GM15510 (cell line): ENCODE measurements around the gene CCDC116.

ENCODE experiments used
- POLR2A ChIP-seq: IDR thresholded peaks from 3 replicates; pipeline ENCODE4 v1.6.1; 2011; ENCODE audit warnings: borderline replicate concordance; ENCODE audit not compliant: insufficient read length; ENCODE audit errors: extremely low read depth

Gene CCDC116

DNA sequence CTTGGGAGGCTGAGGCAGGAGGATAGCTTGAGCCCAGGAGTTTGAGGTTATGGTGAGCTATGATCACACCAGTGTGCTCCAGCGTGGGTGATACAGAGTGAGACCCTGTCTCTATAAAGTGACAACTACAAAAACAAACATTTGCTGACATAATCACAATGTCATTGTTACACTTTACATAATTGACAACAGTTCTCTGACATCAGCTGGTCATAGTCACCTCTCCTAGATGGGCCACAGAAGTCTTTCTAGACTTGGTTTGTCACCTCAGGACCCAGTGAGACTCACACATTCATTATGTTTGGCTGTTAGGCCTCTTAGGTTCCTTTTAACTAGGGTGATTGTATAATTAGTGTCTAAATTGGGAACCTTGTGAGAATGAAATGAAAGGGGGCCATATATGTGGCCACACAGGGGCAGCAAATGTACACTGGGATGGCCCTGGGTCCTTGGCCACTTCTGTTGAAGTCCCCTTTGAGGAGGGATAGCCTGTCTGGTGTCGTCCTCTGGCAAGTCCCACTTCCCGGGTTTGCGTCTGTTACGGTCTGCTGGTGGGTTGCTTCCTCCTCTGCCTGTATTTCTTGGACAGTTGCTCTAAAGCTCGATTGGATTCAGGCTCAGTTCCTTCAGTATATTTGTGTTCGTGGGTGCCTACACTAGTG is 27.4 kb downstream of the CCDC116 start:
- TF ChIP-seq POLR2A, result no peak

DNA sequence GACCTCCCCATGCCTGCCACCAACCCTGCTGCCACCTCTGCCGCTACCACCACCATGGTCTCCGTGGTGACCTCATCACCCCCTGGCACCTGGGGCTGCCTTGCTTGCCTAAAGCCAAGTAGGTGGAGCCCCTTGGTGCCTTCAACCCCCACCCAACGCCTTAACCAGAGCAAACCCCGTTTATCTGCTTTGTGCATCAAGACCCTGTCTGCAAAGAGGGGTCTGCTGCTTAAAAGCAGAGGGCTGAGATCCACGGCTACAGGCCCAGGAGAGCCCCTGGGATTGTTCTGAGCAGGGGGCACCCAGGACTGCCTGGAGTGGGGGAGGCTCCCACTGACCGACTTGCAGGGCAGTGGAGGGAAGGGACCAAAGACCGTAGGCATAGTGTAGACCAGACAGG is 28.3 kb downstream of the CCDC116 start:
- no peak for TF ChIP-seq POLR2A

DNA sequence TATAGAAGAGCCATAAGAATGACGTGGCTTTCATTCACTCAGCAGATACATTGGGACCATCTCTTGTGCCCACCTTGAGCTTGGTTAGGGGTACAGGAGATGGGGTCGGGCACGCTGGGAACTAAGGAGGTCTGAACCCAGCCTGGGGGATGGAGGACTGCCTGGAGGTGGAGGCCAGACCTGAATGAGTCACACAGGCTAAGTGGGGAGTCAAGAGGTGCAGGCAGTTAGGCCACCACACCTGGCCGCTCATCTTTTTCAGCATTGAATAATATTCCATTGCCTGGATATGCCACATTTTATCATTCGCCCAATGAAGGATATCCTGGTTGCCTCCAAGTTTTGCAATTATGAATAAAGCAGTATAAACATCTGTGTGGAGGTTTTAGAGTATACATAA is 29.4 kb downstream of the CCDC116 start:
- TF ChIP-seq POLR2A, result no peak

DNA sequence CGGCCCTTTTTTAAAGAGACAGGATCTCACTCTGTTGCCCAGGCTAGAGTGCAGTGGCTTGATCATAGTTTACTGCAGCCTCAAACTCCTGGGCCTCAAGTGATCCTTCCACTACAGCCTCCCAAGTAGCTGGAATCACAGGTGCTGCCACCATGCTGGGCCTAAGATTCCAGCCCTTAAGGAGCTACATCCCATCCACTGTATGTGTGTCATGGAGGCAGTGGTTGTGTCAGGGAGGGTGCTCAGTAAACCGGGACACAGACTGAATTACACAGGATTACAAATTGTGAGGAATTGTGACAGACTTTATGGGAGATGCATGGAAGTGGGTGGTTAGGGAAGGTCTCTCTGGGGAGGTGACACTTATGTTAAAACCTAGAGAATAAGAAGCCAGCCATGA is 31.2 kb downstream of the CCDC116 start:
- TF ChIP-seq POLR2A, result no peak

DNA sequence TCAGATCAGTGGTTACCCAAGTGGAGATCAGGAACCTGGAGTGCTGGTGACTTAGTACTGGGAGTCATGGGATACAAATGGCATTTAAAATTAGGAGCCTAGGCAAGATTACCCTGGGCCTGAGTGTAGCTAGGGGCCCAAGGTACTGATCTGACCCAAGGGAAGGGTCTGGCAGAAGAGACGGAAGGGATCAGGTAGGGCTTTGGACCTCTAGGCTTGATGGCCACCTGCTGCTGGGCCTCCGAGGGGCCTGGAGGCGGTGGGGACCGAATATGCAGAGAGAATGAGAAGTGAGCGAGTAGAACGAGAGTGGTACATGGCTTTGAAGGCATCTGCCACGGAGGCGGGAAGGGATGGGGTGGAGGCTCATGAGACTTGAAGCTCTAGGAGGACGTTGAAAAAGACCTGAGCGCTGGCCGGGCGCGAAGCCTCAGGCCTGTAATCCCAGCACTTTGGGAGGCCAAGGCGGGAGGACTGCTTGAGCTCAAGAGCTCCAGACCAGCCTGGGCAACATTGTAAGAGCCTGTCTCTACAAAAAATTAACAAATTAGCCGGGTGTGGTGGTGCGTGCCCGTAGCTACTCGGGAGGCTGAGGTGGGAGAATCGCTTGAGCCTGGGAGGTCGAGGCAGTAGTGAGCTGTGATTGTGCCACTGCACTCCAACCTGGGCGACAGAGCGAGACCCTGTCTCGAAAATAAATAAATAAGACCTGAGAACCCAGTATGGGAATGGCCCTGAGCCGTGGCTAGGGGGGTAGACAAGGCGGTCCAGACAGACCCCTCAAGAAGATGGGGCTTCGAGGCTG is 32.7 kb downstream of the CCDC116 start:
- no peak for TF ChIP-seq POLR2A

DNA sequence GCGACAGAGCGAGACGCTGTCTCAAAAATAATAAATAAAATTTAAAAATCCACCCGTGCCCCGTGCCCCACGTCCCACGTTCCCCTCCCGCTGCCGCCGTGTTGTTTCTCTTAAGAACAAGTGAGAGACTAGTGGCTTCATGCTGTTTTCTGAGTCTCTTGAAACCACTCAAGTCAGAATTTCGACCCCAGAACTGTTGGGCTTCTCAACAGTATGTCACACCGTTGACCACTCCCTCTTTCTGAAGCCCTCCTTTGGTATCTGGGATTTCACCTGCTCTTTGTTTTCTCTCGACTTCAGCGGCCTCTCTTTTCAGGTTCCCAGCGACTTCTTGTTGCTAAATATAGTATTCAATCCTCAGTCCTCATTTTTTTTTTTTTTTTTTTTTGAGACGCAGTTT is 34.2 kb downstream of the CCDC116 start:
- TF ChIP-seq POLR2A, result no peak

DNA sequence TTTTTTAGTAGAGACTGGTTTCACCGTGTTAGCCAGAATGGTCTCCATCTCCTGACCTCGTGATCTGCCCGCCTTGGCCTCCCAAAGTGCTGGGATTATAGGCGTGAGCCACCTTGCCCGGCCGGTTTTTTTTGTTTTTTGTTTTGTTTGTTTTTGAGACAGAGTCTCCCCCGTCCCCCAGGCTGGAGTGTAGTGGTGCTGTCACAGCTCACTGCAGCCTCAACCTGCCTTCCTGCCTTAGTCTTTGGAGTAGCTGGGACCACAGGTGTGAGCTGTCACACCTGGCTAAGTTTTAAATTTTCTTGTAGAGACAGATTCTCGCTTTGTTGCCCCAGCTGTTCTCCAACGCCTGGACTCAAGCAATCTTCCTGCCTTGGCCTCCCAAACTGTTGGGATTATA is 36.5 kb downstream of the CCDC116 start:
- TF ChIP-seq POLR2A, result no peak

DNA sequence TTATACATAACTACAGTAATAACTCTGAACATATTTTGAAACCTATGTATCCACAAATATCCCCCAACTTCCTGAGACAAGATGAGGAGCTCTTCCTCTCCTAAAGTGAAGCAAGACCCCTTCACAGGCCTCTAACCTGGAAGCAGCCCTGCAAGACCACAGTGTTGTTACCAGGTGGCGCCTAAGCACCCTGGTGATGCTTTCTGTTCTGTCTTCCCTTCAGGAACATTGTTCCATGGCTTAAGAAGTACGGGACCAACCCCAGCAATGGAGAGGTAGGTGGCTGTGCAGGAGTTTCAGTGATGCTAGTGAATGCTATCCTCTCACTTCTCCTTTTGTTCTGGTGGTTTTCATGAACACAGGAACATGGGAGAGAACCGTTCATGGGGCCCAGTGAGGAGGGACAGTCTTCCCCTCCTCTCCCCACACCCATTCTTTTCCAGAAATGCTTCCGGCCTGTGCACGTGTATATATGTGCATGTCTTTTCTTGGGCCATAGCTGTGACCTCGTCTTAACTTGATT is 39.6 kb downstream of the CCDC116 start:
- no peak for TF ChIP-seq POLR2A

DNA sequence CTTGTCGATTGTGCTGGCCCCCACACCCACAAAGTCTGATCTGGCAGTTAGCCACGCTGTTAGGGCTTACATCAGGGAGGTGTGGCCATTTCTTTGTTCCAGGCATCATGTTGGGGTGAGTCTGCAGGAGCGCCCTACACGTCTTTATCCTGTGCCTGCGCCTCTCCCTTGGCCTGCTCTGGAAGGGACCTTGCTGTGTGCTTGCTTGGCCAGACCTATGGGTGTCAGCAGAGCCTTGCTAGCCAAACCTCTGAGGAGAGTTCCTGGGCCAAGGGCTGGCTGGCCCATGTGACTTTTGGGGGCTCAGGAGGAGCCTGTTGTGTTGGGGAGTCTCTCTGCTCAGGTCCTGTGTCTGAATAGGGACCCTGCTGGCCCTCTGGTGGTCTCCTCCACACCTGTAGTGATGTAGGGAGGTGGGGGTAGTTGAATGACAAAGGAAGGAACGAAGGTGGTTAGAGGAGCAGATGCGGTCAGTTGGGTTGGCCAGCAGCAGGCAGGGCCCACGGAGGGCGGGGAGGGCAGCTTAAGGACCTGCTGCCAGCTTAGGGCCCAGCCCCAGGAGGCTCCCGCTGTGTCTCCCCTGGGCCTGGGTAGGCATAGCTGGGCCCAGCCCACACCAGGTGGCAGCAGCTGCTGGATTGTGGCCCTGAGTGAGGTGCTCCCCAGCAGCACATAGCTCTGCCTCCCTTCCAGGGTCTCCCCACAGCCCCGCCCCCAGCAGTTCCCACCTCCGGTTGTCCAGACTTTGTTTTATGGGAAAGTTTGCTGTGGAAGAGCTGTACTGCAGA is 41.2 kb downstream of the CCDC116 start:
- no peak for TF ChIP-seq POLR2A

DNA sequence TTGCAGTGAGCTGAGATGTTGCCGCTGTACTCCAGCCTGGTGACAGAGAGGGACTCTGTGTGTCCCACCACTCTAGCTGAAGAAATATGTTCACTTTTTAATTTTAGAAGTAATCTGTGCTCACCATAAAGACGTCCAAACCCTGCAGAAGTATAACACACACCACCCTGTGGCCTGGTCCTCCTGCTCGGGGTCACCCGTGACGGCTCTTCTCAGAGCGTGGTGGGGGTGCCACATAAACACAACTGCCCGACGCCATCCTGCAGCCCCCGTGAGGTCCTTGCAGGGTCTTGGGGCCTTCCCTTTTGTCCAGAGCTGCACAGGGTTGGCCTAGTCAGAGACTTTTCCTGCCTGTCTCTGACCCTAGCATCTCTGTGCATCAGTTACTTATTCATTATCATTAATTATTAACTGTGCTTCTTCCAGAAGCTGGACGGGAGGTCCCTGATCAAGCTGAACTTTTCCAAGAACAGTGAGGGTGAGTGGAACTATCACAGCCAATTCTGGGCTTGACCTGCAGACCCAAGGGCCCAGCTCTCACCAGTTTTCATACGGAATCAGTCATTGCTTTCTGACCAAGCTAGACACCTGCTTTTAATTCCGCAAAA is 42.2 kb downstream of the CCDC116 start:
- no peak for TF ChIP-seq POLR2A

DNA sequence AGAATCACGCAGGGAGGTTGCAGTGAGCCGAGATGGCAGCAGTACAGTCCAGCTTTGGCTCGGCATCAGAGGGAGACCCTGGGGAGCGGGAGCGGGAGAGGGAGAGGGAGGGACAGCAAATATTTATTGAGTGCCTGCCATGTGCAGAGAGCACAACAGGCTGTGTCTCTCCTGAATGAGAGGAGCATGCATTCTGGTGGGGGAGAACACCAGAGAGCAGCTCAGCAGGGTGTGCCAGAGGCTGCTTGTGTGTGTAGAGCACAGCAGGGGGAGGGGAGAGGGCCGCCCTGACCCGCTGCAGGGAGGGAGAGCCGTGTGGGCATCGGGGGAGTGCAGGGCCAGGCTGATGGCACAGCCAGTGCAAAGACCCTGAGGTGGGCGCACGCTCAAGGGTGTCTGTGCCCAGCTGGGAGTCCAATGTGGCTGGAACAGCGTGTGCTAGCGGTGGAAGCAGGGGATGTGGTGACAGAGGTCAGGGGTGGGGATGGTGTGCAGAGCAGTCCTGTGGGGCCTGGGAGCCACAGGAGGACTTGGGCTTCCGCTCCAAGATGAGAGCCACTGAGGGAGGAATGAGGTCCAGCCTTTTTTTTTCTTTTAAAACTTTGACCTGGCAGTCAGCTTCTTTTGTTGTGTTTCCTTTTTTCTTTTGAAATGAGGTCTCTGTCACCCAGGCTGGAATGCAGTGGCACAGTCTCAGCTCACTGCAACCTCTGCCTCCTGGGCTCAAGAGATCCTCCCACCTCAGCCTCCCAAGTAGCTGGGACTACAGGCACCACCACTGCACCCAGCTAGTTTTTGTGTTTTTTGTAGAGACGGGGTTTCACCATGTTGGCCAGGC is 45.3 kb downstream of the CCDC116 start:
- no peak for TF ChIP-seq POLR2A

DNA sequence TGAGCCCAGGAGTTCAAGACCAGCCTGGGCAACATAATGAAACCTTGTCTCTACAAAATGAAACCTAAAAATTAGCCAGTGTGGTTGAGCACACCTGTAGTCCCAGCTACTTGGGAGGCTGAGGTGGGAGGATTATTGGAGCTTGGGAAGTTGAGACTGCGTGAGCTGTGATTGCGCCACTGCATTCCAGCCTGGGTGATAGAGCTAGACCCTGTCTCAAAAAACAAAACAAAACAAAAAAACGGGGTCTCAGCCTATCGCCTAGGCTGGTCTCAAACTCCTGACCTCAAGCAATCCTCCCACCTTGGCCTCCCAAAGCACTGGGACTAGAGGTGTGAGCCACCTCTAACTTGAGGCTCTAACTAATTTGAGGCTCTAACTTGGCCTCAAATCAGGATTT is 46.8 kb downstream of the CCDC116 start:
- TF ChIP-seq POLR2A, result no peak

DNA sequence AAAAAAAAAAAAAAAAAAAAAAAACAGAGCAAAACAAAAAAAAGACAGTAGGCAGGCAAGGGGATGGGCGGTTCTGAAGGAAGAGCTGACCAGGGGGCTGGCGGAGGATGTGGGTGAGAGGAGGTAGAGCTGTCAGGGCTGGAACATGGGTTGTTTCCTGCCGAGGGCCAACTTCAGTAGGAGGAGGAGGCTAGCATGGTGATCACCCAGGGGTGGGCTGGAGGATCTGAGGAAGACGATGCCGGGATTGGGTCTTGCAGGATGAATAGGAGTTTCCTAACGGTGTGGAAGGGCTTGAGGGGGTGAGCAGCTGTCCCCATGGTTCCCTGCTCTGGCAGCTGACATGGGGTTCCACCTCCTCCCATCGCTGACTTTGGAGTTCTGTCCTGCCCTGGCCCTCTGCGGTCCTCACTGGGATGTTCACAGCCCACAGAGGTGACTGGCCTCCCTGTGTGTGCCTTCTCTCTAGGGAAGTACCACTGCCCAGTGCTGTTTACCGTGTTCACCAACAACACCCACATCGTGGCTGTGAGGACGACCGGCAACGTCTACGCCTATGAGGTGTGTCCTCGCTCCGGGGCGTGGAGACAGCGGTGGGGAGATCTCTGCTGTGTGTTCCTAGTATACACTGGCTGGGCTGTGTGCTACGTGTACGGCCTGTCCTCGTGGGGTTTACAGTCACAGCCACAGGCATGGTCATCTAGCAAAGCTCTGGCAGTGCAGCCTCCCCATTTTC is 48.4 kb downstream of the CCDC116 start:
- no peak for TF ChIP-seq POLR2A
